HL-60 (cell line): ENCODE measurements around the gene GPATCH4.

Source experiments
- DNase-seq, 2 experiments: peaks; one replicate each; pipeline ENCODE4 v3.0.0-alpha.2; 2010 to 2020; ENCODE audit warnings: low read depth in 1 of 2, low spot score in 1 of 2
- H3K27ac ChIP-seq: fragments of 250-450 bp; sonication (Bioruptor Pico); replicated peaks from 2 replicates; pipeline ENCODE4 v1.5.1; 2020; ENCODE audit warnings: mild to moderate bottlenecking, moderate library complexity
- H3K27me3 ChIP-seq: fragments of 250-450 bp; sonication (Bioruptor Pico); 2 replicates; pipeline ENCODE4 v1.5.1; 2021; ENCODE audit warnings: mild to moderate bottlenecking, moderate library complexity; ENCODE audit not compliant: insufficient read depth, poor library complexity, severe bottlenecking
- H3K4me3 ChIP-seq: replicated peaks from 2 replicates; pipeline ENCODE4 v1.5.1; 2011; ENCODE audit warnings: mild to moderate bottlenecking, control low read depth, low read length; ENCODE audit not compliant: insufficient read depth
- CTCF ChIP-seq: IDR thresholded peaks from one replicate; pipeline ENCODE4 v1.5.1; 2011; ENCODE audit warnings: low read length, control low read depth, inconsistent platforms; ENCODE audit not compliant: insufficient read depth
- GABPA ChIP-seq: IDR thresholded peaks from 2 replicates; pipeline ENCODE4 v1.6.1; 2012; ENCODE audit warnings: low read depth
- POLR2AphosphoS5 ChIP-seq: IDR thresholded peaks from 2 replicates; pipeline ENCODE4 v1.6.1; 2012; ENCODE audit warnings: low read depth
- SPI1 ChIP-seq: IDR thresholded peaks from 2 replicates; pipeline ENCODE4 v1.6.1; 2012; ENCODE audit warnings: low read depth, mild to moderate bottlenecking, borderline replicate concordance
- TF ChIP-seq, protein P1 (sequence below): IDR thresholded peaks from 2 replicates; pipeline ENCODE4 v1.6.1; 2012; ENCODE audit warnings: low read depth; ENCODE audit not compliant: insufficient replicate concordance

GPATCH4 gene

GRCh38 chr1:156574039-156574633 is 27.1 kb downstream of the GPATCH4 start:
- no peak for DNase-seq
- Histone ChIP-seq H3K27me3 (no peaks in the 10 kb centered on the region), H3K27ac (no peak overlapping the region), H3K4me3 (no peak overlapping the region)
- TF ChIP-seq POLR2AphosphoS5: no peak
- no peak for TF ChIP-seq SPI1

- no peak for DNase-seq
- peak overlapping the region; percentile 87 for H3K4me3 ChIP-seq
- no peaks in the 10 kb centered on the region for H3K27me3 ChIP-seq
- H3K27ac ChIP-seq: no peak overlapping the region
- TF ChIP-seq, protein P1, sequence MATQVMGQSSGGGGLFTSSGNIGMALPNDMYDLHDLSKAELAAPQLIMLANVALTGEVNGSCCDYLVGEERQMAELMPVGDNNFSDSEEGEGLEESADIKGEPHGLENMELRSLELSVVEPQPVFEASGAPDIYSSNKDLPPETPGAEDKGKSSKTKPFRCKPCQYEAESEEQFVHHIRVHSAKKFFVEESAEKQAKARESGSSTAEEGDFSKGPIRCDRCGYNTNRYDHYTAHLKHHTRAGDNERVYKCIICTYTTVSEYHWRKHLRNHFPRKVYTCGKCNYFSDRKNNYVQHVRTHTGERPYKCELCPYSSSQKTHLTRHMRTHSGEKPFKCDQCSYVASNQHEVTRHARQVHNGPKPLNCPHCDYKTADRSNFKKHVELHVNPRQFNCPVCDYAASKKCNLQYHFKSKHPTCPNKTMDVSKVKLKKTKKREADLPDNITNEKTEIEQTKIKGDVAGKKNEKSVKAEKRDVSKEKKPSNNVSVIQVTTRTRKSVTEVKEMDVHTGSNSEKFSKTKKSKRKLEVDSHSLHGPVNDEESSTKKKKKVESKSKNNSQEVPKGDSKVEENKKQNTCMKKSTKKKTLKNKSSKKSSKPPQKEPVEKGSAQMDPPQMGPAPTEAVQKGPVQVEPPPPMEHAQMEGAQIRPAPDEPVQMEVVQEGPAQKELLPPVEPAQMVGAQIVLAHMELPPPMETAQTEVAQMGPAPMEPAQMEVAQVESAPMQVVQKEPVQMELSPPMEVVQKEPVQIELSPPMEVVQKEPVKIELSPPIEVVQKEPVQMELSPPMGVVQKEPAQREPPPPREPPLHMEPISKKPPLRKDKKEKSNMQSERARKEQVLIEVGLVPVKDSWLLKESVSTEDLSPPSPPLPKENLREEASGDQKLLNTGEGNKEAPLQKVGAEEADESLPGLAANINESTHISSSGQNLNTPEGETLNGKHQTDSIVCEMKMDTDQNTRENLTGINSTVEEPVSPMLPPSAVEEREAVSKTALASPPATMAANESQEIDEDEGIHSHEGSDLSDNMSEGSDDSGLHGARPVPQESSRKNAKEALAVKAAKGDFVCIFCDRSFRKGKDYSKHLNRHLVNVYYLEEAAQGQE: no peak
- no peak for TF ChIP-seq GABPA
- no peak for TF ChIP-seq SPI1
- no peak for TF ChIP-seq CTCF
- no peak for TF ChIP-seq POLR2AphosphoS5
These were observed 28.6 kb downstream of the GPATCH4 start for GRCh38 chr1:156572663-156573018.

GRCh38 chr1:156571919-156572662 is 29.2 kb downstream of the GPATCH4 start, which contains the start of gene IQGAP3:
IQGAP3 (minus strand) TSS chr1:156572565; CDS start chr1:156572529, 36 bp downstream.
- peak in 1 of 2 experiments; percentile 88 for DNase-seq

More at GRCh38 chr1:156571919-156572662, 29.2 kb downstream of the GPATCH4 start, which contains the start of gene IQGAP3:
- peak within 1 kb of the TSS; percentile 87 for H3K4me3 ChIP-seq
- H3K27me3 ChIP-seq: no peaks in the 10 kb centered on the region
- peak within 1 kb of the TSS; percentile 45 for H3K27ac ChIP-seq
- no peak for TF ChIP-seq CTCF
- peak; percentile 86 for TF ChIP-seq SPI1
- TF ChIP-seq, protein P1: no peak
- peak; percentile 85 for TF ChIP-seq GABPA
- TF ChIP-seq POLR2AphosphoS5: peak; percentile 52; the same call in 1 of the 2 replicates
